NK-92 treated with Interleukin-12 subunit alpha and Interleukin-12 subunit beta, amount 100 ng/mL, for 24 hours (cell line): Measurements from ENCODE around the gene HMGCS2.

Source experiments
- DNase-seq: peaks from one replicate; lab custom pipeline; 2025; lab: John Stamatoyannopoulos, UW

Gene HMGCS2

DNA sequence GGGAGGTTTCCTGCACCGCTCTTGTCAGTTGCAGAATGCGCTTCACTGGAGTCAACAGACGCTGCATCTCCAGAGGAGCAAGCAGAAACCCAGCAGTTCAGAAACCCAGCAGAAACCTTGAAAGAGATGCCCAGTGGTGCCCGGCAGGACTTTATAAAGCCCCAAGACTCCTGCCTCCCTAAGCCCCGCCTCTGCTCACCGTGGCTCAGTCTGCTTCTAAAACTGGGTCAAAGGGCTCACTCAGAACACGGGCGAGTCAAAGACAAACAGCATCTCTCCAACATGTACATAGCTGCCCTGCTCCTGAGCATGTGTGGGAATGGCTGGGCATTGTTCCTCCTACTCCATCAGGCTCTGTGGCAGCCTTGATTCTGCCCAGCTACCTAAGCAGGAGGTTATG is at the start of gene HMGCS2:
TSS of gene HMGCS2 (minus strand) at position 128 of the 400 bp plus-strand sequence. CDS start at position 67, 61 bp downstream.
- DNase-seq = no peak

DNA sequence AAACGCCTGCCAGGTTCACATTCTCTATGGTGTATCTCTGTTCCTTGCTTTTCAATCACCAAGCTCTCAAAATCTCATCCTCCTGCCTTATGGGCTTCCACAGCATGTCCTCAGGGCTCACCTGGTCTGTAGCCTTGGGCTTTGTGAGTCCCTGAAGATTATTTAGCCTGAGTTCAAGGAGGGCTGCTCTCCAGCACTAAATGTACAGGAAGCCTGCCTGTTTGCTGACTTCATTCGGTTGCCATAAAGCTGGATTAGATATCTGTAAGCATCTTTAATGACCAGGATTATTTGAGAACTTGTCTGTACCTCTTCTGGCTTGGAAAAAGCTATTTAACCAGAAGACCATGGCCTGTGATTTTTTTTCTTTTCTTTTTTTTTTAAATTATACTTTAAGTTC is 49.5 kb upstream of the HMGCS2 start:
- no peak for DNase-seq

DNA sequence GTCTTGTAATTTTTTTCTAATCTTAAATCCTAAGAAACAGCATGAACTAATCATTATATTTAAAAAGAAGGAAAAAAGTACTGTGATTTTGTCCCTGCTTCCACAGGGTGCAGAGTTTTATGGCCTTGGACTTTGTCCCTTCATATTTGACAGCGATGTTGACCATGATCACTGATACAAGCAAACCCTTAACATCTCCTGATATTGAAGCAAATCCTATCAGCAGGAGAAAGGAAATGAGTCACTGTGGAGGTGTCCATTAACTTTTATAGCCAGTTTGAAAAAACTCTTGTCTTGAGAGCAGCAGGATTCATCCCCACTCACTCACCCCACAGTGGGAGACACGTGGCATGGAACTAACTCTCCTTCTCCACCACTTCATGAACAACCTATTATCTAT is 47.7 kb upstream of the HMGCS2 start:
- DNase-seq = no peak

DNA sequence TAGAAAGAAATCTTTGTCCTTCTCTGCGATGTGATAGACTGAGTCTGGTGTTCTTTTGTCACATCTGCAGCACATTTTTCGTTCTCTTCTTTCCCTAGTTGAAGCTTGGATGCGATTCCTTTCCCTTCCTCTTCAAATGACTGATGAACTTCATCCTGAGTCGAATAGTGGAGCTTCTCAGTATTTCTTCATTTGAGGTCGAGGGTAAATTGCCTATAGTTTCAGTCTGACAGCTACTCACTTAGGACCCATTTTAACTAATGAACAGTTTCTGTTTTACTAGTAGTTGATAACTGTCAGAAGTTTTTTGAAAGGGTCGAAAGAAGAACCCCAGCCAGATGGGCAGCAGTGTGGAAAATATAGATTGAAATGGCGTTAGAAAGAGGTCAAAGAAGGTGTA is 47.2 kb upstream of the HMGCS2 start:
- DNase-seq = no peak

DNA sequence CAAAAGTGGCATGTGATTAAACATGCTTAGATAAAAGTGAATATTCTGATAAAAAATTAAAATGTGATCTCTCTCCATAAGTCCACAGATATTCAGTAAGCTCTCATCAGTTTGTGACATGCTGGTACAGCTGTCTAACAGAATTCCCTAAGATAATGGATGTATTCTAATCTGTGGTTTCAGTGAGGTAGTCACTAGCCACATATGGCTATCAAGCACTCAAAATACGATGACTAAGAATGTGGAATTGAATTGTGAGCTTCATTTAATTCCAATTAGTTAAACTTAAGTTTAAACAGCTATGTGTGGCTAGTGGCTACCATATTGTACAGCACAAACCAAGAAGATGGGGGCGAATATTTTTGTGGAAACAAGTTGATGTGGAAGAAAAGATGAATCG is 46.7 kb upstream of the HMGCS2 start:
- DNase-seq = no peak

DNA sequence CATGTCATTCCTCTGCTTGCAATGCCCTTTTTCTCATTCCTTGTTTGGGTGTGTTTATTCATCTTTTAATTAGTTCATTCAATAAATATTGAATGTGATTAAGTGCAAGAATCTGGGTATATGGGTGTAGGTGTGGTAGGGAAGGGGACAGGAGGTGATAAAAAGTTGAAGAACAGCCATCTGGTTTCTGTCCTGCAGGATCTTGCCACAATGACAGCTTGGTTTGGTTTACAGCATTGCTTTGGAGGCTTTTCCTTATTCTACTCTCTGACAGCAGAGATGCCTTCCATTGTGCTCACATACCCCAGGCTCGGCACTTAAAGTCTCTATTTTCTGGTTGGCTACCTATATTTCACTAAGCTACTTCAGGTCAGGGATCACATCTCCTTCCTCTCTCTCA is 45.6 kb upstream of the HMGCS2 start:
- DNase-seq = no peak

DNA sequence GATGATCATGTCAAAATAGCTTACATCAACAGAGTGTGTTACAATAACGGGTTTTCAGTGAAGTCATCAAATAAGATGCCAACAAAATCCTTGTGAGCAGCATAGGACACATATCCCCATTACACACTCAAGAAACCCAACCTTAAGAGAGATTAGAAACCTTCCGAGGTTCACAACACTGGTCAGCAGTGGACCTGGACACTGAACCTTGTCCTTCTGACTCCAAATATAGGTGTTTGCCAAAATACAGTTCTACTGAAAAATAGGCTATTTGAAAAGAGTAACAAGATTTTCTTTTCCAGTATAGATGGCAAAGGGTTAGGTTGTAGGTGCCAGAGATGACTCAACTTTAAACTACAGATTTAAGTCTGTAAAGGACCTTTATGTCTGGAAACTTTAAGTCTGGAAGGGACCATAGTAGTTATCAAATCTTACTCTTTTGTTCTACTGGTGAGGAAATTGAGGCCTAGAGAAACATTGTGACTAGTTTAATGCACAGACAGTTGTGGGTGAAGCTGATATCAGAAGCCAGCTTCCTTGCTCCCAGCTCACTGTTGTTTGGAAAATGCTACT is 43.4 kb upstream of the HMGCS2 start:
- DNase-seq = no peak

DNA sequence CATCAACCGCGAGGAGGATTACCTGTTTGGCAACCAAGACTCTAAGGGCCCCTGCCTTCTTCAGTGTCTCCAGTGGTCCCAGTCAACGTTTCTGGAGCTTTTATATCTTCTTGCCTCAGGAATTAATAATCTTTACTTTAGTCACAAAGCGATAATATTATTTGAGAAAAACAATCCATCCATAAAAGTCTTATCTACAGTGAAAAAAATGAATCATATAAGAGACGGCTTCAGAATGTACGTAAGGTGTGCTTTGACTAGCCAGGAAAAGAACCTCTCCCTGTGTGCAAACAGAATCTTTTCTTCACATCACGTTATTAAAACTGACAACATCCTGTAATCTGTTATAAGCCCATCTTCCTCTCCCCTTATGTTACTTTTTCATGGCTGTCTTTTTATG is 42.7 kb upstream of the HMGCS2 start, which contains the start of gene REG4:
TSS of gene REG4 (minus strand) at position 74 of the 400 bp plus-strand sequence. CDS start 2,691 bp downstream, outside the sequence.
- DNase-seq = no peak

DNA sequence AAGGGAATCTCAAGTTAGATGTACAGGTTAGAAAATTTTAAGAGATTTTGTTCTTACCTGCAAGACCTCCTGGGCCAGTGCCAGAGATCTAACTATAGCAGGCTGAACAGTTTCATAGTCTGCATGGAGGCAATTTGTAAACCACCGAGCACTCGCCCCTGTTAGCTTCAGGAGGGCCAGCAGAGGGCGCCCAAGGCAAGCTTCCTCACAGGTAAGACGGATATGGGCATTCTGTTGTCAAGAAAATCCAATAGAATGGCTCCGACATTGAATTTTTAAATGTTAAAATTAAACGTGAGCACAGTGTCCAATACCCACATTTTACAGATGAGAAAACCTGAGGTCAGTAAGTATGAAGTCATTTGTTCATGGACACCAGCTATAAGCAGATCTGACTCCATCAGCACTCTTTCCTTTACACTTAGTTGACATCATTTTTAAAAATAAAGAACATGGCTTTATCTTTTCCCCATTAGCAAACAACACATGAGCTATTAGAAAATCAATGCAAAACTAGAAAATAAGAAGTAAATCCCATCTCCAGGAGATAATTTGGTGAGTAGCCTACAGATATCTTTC is 40.4 kb upstream of the HMGCS2 start:
- DNase-seq = peak; percentile 38

DNA sequence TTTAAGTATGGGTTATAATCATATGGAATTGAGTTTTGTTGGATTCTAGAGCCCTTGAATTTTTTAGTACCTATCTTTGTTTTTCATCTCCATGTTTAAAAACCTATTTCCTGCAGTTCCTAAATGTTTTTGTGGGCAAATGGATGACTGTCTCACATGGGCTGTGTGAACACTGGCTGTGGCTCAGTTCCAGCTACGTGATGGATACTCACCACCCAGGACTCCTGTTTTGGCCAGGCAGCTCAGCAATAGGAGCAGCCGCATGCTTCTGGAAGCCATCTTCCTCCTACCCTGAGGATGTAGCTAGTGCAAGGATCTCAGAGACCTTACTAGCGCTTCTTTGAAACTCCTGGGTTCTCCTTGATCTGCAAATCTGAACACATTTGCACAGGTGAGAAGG is 39.8 kb upstream of the HMGCS2 start:
- DNase-seq = no peak

DNA sequence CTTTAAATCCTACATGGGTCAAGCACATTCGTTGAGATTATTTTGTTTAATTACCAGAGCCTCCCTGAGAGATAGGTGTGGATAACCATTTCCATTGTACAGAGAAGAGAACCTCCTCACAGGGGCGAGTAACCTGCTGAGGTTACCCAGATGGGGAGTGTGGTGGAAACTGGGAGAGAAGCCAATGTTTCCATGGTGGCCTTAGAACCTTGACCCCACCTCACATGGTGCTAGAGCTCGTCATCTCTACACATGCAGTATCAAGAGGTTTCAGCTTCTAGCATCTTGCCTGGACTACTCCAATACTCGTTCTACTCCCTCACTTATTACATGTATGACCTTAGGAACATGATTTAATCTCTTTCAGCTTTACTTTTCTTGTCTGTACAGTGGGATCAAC is 37.8 kb upstream of the HMGCS2 start:
- no peak for DNase-seq

DNA sequence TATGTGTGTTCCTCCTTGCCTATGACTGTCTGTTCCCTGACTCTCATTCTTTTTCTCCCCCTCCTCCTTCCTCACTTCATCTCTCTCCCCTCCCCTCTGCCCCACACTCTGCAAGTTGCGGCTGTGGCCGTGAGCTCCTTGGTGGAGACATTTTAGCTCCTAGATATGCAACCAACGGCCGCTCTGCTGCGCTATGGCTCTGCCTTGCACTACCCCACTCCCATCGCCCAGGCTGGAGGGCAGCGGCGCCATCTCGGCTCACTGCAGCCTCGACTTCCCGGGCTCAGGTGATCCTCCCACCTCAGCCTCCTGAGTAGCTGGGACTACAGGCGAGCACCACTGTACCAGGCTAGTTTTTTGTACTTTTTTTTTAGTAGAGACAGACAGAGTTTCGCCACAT is 37.0 kb upstream of the HMGCS2 start:
- DNase-seq = no peak

DNA sequence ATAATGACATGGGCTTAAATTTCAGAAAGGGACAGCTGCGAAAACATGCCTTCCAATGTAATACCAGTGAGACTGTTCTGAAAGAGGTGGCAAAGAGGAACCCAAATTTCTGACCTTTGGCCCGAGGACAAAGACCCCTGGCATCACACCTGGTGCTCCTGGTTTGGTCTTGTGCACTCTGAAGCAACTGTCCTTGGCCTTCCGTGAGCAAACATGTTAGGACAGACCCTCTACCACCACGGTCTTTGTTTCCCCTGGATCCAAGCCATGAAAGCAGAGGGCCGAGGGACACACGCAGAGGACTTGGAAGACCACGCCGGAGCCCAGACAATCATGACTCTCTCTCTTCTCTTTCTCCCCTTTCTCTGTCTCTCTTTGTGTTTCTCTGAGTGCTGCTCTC is 36.5 kb upstream of the HMGCS2 start:
- no peak for DNase-seq

DNA sequence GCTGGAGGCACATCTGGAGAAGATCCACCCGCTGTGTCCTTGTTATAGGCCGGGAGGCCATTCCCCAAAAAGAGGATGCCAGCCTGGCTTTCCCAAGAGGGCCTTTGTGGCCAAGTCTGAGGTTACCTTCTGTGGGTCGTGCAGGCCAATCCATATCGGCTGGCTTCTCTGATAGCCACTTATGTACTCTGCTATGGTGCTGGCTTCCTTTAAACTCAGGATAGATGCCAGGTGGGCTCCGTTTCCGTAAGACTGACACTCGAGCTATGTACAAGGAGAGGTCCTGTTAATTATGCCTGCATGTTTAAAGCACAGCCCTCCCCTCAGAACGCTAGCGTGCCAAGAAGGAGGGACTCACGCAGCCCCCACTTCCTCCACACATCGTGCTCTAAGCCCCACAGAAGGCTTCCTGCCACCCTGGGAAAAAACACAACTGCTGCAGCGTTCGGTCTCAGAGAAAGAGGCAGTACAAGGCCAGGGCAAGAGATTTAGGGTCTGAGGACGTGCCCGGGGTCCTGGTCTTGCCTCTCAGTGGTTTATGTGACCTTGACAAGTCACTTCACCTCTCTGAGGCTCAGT is 31.0 kb upstream of the HMGCS2 start:
- no peak for DNase-seq

DNA sequence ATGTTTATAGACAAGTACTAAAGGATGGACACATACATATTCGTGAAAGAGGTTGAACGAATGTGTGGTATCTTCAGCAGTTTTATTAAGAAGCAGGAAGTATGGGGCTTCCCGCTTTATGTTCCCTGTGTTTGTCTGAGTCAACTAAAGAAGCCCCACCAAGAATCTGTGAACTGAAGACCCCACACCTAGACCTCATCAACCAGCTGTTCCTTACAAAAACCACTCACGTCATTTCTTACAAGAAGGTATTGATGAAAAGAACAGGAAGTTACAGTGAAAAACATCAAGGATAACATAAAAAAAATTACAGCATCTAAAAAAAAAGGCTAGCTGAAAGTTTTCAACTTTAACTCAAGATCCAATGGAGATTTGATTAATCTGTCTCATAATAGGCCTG is 30.3 kb upstream of the HMGCS2 start:
- DNase-seq = no peak

DNA sequence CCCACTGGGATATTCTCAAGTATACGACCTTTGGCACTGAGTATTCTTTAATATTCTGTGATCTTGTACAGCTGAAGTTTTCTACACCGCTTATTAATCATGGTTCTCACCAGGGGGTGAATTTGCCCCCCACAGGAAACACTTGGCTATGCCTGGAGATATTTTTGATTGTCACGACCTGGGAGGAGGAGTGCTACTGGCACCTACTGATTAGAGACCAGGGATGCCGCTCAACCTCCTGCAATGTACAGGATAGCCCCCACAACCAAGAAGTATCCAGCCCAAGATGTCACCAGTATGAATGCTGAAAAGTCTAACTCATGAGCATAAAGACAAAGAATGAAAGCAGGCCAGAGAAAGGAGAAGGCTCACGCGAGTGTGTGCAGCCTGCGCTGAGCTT is 28.9 kb upstream of the HMGCS2 start:
- no peak for DNase-seq

DNA sequence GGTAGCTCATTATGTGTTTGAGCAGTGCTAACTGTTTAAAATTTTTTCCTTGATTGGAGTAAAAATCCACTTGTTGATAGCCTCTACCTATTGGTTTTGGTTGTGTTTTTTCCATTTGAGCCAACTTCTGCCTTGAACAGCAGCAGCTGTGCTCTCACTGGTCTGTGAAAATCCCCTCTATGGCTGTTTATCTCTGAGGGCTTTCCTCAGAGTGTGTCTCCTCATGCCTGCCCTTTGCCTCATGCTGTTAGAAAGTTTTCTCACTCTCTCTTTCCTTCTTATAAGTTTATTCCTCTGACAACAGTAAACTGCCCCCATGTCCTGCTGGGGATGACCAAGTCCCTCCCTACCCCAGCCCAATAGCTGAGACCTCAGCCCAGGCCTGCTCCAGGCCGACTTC is 28.5 kb upstream of the HMGCS2 start:
- DNase-seq = no peak

DNA sequence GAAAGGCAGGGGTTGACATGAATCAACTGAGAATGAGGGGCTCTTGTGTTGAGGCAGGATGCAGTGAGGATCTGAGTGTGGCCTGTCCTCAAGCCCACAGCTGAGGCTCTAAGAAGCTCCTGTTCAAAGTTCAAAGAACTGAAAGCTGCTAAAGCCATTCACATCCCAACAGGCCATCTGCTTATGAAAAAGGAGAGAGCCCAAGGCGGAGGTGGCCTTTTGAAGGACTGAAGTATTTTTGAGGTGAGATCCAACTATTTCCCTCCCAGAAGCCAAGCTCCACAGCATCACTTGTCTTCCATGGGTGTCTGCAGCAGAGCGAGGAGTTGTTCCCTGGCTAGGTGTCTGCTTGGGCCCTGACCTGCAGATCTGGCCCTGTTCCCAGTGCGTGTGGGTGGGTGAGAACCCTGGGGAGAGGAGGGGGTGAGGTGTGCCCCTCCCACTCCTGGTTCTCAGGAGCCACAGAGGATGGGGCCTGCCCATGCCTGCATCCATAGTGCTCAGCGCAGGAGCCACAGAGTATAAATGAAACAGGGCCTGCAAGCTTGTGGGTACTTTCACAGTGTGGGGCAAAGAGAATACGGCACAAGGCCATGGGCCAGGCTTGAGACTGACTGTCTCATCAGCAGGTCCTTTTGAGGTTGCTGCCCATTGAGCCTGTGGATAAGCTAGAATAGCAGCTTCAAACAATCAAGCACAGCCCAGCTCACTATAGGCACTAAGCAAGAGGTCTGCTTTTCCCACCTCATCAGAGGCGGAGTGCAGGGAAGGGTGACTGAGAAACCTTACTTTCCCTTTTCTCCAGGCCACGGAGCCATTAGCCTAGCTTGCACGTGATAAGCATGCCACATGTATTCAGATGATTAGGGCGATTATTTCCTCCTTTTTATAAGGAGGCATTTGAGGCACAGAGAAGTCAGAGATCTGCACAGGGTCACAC is 26.8 kb upstream of the HMGCS2 start:
- no peak for DNase-seq

DNA sequence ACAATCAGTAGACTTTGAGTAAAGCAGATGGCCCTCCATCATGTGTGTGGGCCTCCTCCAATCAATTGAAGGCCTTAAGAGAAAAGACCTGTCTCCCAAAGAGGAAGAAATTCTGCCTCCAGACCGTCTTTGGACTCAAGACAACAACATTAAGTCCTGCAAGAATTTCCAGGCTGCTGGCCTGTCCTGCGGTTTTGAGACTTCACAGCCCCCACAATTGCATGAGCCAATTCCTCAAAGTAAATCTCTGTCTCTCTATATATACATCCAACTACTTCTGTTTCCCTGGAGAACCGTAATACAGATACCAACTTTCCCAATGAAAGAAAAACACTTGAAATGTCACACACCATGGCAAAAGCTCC is 26.2 kb upstream of the HMGCS2 start:
- DNase-seq = no peak

DNA sequence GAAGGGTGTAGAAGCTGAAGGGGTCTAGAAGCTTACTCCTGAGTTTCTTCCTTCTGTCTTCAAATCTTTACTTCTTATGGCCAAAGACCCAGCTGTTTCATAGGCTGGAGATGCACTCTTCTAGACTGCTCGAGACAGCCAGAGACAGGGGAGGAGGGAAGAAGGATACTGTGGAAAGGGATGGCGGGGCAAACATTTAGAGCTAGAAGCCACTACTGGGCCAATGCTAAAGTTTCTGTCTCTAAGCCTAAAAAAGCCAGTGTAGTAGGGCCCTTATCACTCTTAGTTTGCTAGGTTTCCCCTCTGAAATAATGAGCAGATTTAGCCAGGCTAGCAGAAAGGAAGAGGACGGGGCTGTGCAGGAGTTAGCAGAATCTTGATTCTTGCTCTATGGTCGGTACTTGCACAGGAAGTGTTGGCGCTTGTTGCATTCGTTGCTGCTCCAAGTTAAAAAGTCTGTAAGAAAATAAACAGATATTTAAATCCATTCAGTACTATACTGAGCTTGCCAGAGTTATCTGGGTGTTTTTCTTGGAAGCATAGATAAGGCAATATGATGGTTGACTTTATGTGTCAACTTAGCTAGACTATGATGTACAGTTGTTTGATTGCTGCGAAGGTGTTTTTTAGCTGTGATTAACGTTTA is 25.6 kb upstream of the HMGCS2 start:
- no peak for DNase-seq

DNA sequence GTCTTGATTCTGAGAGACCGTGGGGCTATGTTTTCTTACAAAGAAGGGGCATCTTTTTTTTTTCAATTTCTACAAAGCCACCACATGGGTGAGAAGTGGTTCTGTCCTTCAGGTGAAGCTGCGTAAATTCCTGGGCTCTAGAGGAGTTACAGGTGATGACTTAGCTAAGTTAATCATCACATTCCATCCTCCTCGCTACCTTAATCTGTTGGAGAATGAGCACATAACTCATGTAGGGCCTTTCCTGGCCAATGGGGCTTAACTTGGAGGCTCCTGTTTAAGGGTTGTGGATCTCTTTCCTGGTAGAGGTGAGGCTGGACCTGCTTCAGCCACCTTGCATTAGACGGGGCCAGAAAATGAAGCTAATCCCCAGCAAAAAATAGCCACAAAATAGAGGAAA is 22.7 kb upstream of the HMGCS2 start:
- no peak for DNase-seq

DNA sequence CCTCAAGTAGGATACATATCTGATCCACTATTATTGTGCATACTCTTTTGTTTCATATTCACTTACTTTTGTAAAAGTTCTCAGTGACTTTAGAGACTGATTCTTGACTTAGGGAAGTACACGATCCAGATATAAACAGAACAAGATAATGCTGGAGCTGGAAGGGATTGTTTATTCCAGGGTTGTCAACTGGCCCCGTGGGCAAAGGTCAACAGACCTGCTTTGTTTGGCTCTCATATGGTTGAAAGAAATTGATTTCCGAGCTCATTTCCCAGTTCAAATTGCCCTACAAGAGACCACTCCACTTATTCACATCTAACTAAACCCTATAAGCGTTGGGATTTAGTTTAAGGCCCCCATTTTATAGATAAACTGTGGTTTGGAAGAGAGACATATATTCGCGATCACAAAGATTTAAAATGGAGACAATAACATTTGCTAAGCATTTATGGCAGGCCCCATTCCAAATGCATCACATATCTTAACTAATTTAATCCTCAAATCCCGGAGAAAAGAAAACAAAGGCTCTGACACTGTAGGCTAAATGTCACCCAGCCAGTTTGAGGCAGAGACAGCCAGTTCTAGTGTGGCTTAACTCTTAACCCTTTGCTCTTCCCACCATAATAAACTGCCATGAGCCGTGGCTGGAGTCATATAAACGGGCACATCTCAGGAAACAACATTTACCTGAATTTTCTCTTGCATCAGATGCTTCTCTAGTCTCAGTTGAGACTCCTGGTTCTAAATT is 21.9 kb upstream of the HMGCS2 start:
- no peak for DNase-seq
